Lower lobe of right lung (tissue), 2 donors: ENCODE data around the gene PIGL. TPM values are rescaled to one million over a fixed set of nuclear protein-coding genes. Genes with fewer than 3 reads are reported as not detected.

ENCODE experiments used
- ATAC-seq, 2 donors: fragments of 200-7000 bp; cut with Tn5 transposase; one replicate each; pipeline ENCODE4 v1.9.1; 2020 to 2022; ENCODE audit warnings: mild to moderate bottlenecking in 2 of 2, moderate library complexity in 2 of 2
- DNase-seq: peaks from one replicate; pipeline ENCODE4 v3.0.0-alpha.2; 2020
- H3K27ac ChIP-seq: fragments of 200-600 bp; one replicate; pipeline ENCODE4 v1.8.0; 2022
- H3K27me3 ChIP-seq: fragments of 200-600 bp; one replicate; pipeline ENCODE4 v1.8.0; 2022; ENCODE audit warnings: low read depth
- H3K36me3 ChIP-seq: fragments of 200-600 bp; one replicate; pipeline ENCODE4 v1.8.0; 2022; ENCODE audit warnings: mild to moderate bottlenecking
- H3K4me1 ChIP-seq: fragments of 200-600 bp; one replicate; pipeline ENCODE4 v1.8.0; 2022
- H3K4me3 ChIP-seq: fragments of 200-600 bp; one replicate; pipeline ENCODE4 v1.8.0; 2022; ENCODE audit warnings: mild to moderate bottlenecking
- H3K9me3 ChIP-seq: fragments of 200-600 bp; one replicate; pipeline ENCODE4 v1.8.0; 2022
- intact Hi-C: fragments of 100-400 bp; cut with DNase I; formaldehyde crosslinking; loops from one replicate; pipeline ENCODE4 v1.11.0; 2022
- total RNA-seq: library from RNA; stranded (reverse); fragmentation: NEBNext Ultra II Directional; extraction: Animal tissue kit (Norgen Biotek cat#: 25700); gene quantifications from one replicate; pipeline ENCODE4 v1.2.1, GENCODE V29; 2021
- TF ChIP-seq, protein P1 (sequence below): fragments of 200-600 bp; IDR thresholded peaks from one replicate; pipeline ENCODE4 v1.8.0; 2022; ENCODE audit warnings: antibody characterized with exemption, mild to moderate bottlenecking
- donor health status: DM: no; HTN: yes; CAD: no; lungs with severe emphysema.

Gene PIGL
- total RNA-seq, 1 donor from 2014 or later, result 24.3 TPM

DNA sequence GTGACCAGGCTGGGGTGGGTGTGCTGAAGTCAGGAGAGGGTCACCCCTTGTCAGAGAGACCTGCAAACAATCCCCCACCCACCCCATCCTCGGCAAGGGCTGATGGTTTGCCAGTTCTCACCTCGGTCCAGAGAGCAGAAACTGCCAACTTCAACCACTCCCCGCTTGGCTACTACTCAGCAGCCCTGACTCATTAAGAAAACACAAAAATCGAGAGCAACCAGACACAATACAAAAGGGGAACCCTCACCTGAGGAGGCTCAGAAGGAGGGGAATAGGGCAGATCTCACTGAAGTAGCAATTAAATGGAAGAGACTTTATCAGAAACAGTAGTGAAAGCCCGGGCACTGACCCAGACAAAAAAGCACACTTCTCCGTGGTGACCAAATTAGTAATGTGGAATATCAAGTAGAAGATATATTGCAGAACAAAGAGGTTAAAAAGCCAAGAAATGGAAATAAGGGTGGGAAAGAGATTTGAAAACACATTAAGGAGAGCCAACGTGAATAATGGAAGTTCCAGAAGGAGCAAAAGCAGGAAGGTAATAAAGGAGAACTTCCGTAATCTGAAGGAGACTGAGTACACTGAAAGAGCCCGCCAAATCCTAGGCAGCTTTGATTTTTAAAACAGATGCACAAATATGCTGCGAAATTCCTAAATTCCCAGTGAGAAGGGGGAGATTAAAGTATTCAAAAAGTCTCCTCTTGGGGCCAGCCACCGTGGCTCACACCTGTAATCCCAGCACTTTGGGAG lies 112.7 kb downstream of the PIGL start:
- H3K9me3 ChIP-seq, result no peaks in the 10 kb centered on the region
- peaks cover 5% of the 10 kb centered on the region for H3K4me1 ChIP-seq
- TF ChIP-seq, protein P1, sequence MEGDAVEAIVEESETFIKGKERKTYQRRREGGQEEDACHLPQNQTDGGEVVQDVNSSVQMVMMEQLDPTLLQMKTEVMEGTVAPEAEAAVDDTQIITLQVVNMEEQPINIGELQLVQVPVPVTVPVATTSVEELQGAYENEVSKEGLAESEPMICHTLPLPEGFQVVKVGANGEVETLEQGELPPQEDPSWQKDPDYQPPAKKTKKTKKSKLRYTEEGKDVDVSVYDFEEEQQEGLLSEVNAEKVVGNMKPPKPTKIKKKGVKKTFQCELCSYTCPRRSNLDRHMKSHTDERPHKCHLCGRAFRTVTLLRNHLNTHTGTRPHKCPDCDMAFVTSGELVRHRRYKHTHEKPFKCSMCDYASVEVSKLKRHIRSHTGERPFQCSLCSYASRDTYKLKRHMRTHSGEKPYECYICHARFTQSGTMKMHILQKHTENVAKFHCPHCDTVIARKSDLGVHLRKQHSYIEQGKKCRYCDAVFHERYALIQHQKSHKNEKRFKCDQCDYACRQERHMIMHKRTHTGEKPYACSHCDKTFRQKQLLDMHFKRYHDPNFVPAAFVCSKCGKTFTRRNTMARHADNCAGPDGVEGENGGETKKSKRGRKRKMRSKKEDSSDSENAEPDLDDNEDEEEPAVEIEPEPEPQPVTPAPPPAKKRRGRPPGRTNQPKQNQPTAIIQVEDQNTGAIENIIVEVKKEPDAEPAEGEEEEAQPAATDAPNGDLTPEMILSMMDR, result no peak
- DNase-seq (no peak), ATAC-seq (peak; percentile 80 to 91)
- peaks cover 28% of the 10 kb centered on the region for H3K36me3 ChIP-seq
- no peak overlapping the region for H3K4me3 ChIP-seq
- no peaks in the 10 kb centered on the region for H3K27me3 ChIP-seq
- no peak overlapping the region for H3K27ac ChIP-seq
- intact Hi-C loops, result no loop called here

DNA sequence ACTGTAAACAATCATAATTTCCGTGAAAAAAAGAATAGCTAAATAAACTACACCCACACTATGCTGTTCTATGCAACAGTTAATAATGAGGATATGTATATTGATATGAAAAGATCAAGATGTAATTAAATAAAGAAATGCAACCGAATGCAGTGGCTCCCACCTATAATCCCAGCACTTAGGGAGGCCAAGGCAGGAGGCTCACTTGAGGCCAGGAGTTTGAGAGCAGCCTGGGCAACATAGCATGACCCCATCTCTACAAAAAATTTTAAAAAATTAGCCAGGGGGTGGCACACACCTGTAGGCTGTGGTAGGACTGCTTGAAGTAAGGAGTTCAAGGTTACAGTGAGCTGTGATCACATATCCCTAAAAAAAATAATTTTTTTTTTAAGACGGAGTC lies 121.4 kb downstream of the PIGL start:
- Histone ChIP-seq H3K36me3 (peaks cover 9% of the 10 kb centered on the region), H3K27ac (no peak overlapping the region), H3K27me3 (no peaks in the 10 kb centered on the region), H3K9me3 (no peaks in the 10 kb centered on the region), H3K4me3 (no peak overlapping the region), H3K4me1 (no peaks in the 10 kb centered on the region)
- DNase-seq (no peak), ATAC-seq (no peak)
- intact Hi-C loops, result no loop called here
- TF ChIP-seq, protein P1, result no peak

DNA sequence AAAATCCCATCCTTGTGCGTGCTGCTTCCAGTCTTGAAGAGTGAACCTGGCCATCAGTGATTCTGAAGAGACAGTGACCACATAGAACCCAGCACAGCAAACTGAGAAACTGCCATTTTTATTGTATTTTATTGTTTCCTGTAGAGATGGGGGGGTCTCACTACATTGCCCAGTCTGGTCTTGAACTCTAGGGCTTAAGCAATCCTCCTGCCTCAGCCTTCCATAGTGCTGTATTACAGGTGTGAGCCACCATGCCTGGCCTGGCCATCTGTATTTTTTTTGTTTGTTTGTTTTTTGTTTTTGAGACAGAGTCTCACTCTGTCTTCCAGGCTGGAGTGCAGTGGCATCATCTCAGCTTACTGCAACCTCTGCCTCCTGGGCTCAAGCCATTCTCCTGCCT lies 122.4 kb downstream of the PIGL start:
- TF ChIP-seq, protein P1, result no peak
- peaks cover 17% of the 10 kb centered on the region for H3K36me3 ChIP-seq
- H3K27ac ChIP-seq, result no peak overlapping the region
- H3K9me3 ChIP-seq, result no peaks in the 10 kb centered on the region
- H3K27me3 ChIP-seq, result no peaks in the 10 kb centered on the region
- H3K4me1 ChIP-seq, result no peaks in the 10 kb centered on the region
- intact Hi-C loops, result no loop called here
- DNase-seq (no peak), ATAC-seq (no peak)
- H3K4me3 ChIP-seq, result no peak overlapping the region

DNA sequence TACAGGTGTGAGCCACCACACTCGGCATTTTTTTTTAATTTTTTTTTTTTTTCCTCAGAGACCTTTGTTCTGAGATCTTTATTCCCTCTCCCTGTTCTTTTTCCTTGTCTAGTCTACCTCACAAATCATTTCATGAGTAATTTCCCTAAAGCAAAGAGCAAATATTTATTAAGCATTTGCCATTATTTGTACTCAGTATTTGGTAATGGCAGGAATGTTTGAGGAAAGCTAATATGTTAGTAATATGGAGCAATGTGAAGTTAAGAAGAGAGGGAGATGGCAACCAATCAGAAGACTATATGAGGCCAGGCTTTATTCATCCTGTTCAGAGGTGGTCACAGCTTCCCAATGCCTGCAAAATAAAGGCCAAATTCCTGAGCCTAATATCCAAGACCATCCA lies 122.9 kb downstream of the PIGL start:
- no peak for DNase-seq
- Histone ChIP-seq H3K27ac (no peak overlapping the region), H3K9me3 (no peaks in the 10 kb centered on the region), H3K4me3 (no peak overlapping the region), H3K4me1 (no peaks in the 10 kb centered on the region), H3K36me3 (peaks cover 17% of the 10 kb centered on the region), H3K27me3 (no peaks in the 10 kb centered on the region)
- ATAC-seq, result no peak
- intact Hi-C loops, result no loop called here
- TF ChIP-seq, protein P1, result no peak

DNA sequence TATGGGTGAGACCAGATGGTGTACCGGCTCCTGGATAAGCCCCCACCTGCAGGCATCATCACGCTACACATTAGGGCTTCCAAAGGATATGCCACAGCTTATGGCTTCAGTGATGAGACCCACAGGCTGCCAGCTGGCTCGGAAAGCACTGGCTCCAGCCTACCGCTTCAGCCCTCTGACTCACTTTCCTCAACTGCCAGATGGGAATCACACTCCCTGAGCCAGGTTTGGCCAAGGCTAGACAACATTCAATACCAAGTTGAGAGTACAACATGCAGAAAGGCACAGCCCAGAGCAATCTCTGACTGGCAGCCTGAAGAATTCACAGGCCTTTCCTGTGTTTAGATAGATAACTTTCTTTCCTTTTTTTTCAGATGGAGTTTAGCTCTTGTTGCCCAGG lies 126.0 kb downstream of the PIGL start:
- intact Hi-C loops, result no loop called here
- no peak for DNase-seq
- H3K27me3 ChIP-seq, result no peaks in the 10 kb centered on the region
- no peaks in the 10 kb centered on the region for H3K4me1 ChIP-seq
- peaks cover 17% of the 10 kb centered on the region for H3K36me3 ChIP-seq
- TF ChIP-seq, protein P1, result no peak
- H3K27ac ChIP-seq, result no peak overlapping the region
- H3K9me3 ChIP-seq, result no peaks in the 10 kb centered on the region
- no peak overlapping the region for H3K4me3 ChIP-seq
- ATAC-seq, result peak in 1 of 2 donors; percentile 29
